HG02642 (cell line): ENCODE results near the gene COL25A1.
"Not testable (repeated sequence)": the region's sequence is repeated elsewhere in the genome, so short reads cannot be mapped to it uniquely, and the experiment has no call there.

ENCODE experiments used
- ATAC-seq: cut with Tn5 transposase; IDR thresholded peaks from one replicate; pipeline ENCODE4 v1.9.1; 2021; ENCODE audit warnings: mild to moderate bottlenecking; ENCODE audit not compliant: unreplicated experiment, poor library complexity

COL25A1 gene

DNA sequence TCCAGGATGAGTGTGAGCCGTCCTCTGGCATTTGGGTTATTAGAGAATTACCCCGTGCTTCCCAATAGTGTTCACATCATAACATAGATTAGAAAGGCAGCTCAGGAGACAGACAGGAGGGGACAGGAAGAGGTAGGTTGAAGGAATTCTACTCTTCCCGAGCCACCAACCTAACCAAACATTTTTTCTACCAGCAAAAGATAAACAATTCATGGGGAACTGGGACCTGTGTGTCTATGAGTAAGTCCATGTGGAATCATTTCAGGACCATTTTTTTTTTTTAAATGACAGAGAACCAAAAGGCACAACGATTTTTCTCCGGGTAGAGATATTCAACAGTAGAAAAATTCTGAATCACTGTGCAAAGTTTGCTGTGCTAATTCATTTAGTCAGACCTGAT is 365.4 kb downstream of the COL25A1 start:
- ATAC-seq: no peak

DNA sequence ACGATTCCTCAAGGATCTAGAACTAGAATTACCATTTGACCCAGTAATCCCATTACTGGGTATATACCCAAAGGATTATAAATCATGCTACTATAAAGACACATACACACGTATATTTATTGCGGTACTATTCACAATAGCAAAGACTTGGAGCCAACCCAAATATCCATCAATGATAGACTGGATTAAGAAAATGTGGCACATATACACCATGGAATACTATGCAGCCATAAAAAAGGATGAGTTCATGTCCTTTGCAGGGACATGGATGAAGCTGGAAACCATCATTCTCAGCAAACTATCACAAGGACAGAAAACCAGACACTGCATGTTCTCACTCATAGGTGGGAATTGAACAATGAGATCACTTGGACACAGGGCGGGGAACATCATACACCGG is 368.5 kb downstream of the COL25A1 start:
- not testable (repeated sequence) for ATAC-seq

DNA sequence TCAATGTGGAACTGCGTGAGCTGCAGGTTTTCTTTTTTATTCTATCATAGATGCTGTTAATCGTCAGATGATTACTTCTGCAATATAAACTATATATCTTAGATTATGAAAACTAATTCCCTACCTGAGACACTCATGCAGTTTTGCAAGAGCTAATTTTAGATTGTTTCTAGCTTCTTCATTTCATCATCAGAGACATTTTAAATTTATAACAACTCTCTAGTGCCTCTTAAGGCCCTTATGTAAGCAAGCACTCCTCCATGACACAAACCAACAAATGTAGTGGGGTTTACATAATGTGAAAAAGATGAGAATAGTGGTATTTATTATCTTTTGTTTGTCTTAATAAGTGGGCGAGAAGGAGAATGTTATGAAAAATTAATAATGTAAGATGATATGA is 369.4 kb downstream of the COL25A1 start:
- no peak for ATAC-seq

DNA sequence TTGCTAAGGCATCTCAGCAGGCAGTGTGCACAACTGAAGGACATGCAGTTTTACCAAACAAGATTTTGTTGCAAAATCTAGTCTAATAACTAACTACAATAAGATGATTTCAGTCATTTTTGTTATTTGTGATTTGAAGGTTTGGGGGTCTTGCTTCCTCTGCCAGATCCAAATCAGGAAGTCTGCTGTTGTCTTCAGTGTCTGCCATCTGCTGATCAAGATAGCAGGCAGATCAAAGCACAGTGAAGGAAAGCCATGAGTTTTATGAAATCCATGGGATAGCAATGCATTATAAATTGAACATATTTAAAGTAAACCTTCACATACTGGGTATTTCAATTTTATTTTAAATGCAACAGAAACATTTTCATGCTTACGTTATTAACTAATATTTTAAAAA is 370.5 kb downstream of the COL25A1 start:
- ATAC-seq: no peak

DNA sequence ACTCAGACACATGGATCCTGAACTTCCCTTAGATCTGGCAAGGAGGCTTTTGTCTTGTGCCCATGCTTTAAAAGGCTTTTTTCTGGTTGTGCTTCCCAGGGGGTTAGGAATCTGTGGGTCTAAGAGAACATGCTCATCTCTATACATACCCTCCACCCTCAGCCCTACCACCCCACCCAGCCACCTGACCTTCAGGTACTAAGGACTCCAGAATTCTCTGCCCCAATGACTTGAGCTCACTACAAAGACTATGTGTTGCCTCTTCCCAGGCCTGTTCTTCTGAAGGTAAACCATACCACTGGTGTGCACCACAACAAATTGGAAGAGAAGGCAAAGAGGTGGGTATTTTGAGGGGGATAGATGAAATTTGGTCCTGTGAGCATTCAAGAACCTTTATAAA is 372.3 kb downstream of the COL25A1 start:
- ATAC-seq: no peak

DNA sequence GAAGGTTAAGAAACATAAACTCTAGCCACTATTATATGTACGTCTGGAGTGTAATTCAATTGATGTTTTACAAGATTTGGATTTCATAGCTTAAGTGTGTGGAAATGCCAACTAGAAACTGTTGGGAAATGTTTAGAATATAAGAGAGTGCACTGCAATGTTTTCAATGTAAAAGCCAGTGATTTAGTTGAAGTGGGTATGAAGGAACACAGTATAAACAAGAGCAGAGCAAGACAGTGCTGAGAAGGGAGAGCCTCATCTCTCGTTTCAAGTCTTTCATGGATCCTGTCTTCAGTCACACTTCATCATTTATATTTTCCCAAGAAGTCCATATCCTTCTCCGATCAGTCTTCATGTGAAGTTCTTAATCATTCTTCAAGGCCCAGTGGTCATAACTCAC is 375.7 kb downstream of the COL25A1 start:
- ATAC-seq: no peak

DNA sequence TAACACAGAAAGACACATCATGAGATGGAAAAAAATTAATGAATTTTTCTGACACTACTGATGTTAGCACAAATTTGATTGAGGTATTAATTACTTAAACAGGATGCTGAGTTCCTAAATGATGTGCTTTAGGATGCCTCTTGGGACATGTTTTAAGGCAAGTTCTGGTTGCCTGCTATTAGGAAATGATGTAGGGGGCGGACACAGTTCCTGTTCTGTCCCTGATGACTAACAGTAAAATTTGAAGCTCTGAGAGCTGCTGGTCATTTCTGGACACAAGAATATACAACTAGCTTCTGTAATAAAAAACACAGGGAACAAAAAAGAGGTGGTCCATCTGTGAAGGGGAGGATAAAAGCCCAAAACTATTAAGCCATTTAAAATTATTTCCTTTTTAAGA is 376.4 kb downstream of the COL25A1 start:
- no peak for ATAC-seq

DNA sequence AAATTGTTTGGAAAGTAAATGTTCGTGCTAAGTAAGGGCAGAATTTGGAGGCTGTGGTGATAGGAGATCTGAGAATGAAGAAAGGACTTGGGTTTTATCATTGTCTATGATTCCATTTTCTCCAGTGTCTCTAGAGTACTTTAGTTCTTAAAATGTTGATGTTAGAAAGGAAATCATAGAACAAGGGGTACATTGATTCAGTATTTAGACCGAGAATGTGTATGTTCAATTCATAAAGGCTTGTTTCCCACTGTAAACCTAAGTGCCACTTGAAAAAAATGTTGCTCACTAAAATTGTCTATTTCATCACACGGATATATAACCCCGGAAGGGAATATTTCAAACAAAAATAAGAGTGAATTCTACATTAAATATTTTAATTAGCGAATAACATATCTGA is 380.3 kb downstream of the COL25A1 start:
- no peak for ATAC-seq

DNA sequence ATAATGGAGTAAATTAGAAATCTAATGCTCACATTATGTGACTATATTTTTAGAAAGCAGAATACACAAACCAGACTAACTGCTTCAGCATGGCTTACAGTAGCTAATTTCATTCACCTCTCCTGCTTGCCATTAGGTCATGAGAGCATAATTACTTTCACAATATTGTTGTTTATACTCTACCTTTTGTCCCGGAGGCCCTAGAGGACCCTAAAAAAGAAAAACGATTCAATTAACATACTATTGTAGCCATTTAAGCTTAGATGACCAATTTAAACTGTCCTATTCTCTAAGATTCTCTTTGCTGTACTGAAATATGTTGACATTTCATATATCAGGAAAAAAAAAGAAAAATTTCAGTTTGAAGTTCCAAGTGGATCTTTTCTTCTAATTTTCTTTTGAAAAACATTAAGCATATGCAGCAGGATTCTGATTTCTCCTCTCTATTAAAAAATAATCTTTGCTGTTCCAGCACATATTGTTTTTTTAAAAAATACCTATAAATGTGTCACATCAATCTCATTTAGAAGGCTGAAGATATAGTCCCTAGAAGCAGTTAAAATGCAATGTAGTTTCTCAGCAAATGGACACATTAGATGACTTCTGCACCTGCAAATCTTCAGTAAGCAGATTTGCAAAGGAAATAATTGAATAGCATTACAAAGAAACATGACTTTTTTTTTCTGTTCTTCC is 381.9 kb downstream of the COL25A1 start:
- no peak for ATAC-seq

DNA sequence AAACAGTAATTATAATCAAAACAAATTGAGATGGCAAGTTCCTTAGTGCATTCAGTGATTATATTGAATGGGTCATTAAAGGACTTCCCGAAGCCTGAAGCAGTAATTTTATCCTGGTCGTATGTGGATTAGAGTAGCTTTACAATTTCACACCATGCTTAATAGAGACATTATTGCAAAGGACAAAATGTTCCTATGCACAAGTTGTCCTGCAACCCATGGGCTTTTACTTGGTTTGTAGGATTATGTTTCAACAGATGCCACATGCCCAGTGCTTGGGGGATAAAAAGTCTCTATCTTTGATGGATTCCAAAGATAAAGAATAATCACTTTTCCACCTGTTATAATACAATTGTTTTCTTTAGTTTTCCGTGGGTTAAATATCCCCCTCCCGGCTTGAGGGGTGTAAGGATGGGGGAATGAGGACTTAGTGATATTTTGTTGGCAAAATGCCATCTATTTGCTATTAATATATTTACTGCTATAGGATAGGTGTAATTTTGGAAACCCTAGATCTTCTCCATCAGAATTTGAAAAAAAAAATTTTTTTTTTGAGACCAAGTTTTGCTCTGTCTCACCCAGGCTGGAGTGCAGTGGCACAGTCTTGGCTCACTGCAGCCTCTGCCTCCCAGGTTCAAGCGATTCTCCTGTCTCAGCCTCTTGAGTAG is 383.1 kb downstream of the COL25A1 start:
- no peak for ATAC-seq

DNA sequence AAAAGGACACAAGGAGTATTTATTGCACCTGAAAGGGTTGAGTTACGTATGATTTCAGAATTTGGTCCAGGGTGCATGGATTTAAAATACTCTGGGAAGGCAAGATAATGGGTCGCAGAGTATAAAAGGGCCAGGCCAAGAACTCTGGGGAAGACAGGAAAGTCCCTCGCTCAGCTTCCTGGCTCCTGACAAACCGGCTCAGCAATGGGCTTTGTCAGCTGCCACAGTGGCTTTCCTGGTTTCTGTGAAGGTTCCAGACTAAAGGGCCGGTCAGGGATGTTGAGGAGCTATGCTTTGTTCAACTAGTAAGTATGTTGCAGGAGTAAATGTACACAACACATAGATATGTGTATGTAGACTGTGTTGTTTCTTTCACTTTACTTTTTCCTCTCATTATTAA is 385.2 kb downstream of the COL25A1 start:
- no peak for ATAC-seq

DNA sequence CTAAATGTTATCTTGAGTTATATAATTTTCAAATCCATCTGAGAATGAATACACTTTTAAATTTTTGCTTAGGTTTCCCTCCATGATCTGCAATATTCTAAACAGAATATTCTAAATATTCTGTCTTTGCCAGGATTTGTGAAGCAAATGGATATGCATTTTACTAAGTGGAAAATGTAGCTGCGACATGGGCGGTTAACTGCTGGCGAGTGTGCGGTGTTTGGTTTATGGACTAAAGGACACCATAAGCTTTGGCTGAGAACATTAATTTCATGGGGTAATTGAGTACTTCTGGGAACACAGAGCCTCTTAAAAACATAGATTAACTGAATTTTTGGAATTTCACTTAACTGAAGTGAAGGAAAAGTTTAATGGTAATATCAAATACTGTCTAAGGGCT is 385.8 kb downstream of the COL25A1 start:
- no peak for ATAC-seq

DNA sequence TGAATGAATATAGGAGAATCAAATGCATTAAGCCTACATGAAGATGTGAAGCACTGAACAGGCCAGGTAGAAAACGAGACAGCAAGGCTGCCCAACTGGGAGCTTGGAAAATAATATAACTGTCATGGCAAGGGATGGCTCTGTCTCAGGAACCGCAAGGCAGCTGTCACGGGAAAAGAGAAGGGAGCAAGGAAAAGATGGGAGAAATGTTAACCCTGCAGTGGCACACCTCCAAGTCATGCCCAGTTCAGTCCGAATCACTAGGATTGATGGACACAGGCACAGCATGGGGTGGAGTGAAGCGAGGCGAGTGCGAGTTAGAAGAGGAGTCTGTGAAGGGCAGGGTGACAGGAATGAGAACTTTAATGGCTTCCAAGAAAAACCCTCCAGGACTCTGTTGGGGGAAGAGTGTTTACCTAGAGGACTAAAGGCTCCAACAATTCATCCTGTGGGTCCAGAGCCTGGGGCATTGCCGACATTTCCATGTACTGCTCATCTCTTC is 395.5 kb downstream of the COL25A1 start:
- no peak for ATAC-seq

DNA sequence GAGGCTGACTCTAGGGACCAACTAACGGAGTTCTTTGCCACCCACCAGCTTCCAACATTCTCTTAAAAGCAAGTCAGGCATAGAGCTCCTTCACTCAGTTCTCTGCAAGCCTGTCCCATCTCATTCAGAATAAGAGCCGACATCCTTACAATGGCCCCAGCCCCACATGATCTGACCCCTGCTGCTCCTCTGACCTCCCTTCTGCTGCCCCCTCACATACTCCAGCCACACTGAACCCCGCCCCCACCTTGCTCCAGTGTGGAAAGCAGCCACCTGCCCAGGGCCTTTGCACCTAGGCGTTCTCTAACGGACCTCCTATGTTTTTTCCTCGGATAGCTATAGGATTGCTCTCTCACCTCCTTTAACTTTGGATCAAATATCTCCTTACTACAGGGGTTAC is 396.5 kb downstream of the COL25A1 start:
- ATAC-seq: no peak

DNA sequence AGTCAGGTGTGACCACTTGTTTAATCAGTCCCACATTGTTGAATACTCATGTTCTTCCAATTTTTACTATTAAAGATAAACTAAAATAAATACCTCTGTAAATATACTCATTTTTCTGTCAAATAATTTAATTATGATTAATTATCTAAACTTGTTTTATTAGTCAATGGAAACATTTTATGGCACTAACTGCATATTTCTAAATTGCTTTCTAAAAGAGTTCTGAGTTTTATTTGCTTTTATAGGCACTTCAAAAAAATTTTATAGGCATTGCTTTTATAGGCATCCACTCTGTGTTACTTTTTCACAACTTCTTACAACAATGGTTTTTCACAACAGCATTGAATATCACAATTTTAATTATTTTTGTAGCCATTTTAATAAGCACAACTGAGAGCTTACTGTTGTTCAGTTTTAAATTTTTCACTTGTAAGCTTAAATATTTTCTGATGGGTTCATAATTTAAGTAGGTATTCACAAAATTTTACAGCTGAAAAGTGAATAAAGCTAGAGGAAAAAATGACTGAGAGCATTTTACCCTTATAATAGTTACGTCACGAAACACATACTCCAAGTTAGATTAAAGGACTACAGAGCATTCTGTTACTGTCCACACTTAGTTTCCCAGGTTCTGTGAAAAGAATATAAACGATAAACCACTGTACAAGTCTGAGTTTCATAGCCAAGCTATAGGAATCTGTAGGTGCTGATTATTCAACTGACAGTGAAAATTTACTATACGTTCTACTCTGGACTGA is 398.8 kb downstream of the COL25A1 start:
- no peak for ATAC-seq

DNA sequence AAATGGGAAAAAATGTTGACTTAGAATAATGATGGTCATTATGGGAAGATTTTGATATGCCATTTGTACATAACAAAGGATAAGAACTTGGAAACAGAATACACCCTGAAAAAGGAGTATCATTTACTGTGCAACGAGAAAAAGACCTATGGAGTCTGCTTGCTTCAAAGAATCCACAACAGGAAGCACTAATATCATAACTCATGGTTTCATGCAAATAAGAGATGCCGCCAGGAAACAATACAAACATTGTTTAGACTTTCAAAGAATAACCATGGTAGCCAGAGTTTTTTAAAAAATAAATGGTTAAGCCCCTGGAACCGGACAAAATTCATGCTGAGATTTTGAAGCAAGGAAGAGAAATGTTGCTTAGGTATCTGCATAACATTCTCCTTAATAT is 399.7 kb downstream of the COL25A1 start:
- no peak for ATAC-seq

DNA sequence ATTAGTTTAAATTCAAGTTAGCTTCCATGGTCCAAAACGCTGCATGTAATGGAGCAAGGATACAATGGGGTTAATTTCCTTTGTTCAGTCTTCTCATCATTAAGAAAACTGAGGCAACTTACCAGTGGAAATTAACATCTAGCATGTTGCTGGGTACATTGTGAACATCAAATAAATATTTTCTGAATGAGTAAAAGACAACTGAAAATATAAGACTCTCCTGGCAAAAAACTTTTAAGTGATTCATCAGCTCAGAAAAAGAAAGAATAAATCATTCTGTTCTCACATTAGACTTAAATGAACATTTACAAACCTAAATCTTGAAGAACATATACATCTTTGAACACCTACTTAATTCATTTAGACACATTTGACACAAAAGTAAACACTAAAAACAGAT is 401.2 kb downstream of the COL25A1 start:
- no peak for ATAC-seq

DNA sequence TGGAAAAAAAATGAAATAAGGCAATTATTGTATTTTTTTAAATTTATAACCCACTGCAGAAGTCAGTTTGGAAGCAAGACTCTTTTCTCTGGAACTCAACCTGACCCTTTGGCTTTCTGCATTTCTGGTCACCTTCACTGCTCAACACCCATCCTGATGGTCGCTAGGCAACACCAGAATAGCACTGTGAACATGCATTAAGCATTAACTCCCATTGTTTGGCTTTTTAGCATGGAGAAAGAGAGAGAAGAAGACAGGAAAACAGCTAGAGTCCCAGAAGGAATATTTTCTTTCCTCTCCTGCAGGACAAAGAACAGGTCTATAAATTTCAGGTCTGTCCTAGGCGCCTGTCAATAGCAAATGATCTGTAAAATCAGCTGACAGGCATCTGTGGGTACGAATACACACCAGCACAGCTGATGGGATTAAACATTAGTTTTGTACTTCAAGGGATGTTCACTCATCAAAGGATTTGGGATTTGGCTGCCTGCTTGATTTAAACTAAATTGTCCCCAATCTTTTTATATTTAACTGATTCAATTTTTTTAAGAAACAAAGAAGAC is 402.4 kb downstream of the COL25A1 start:
- no peak for ATAC-seq

DNA sequence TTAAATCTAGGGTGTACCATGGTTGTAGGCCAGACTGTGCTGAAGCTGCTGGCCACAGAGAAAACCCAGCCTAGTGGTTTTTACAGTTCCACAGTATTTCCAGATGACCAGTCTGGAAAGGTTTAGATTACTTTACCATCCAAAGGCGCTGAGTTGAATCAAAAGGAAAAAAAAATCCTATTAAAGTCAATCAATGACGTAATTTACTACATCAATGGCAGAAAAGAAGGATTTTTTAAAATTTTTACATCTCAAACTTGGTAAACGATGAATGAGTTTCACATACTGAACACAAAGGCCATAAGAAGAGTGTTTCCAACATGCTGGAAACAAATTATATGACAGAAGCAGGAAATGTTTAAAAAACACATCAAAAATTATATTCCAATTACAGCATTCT is 409.0 kb downstream of the COL25A1 start:
- ATAC-seq: no peak

DNA sequence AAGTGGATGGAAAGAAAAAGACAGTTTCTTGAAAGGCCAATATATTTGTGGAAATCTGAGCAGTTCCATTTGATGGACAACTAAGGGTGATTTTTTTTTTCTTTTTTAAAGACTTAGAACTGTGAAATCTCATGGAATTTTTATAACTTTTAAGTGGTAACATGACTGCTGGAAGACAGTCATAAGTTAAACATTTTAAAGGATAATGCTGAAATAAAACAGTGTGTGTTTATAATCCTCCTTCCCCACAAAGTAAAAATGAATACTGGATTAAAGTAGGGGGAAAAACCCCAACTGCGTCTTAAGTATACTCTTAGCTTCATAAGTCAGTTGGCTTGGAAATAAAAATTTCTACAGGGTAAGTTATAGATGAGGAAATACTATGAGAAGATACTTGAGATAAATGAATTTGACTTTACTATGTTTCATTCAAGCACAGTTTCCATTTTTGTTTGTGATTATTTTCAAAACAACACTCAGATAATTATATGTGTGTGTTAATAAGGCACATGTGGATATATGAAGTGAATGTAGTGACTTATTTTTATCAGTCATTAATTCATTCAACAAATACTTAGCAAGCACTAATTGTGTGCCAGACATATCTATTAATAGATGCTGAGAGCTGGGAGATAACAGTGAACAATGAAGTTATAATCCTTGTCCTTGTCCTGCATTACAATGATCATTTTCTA is 410.4 kb downstream of the COL25A1 start:
- no peak for ATAC-seq
